ENCODE data around the gene ATXN7L3B.

Gene ATXN7L3B

GRCh38 chr12:74579981-74580380 lies 42.3 kb downstream of the ATXN7L3B start:
- ChIA-PET POLR2A (ENCODE audit: low non-redundant PET) (no interaction called here), CTCF (no interaction called here)
- DNase-seq (ENCODE audit: low spot score): no peak
- H3K27ac ChIP-seq: no peak overlapping the region
- TF ChIP-seq, protein P1, sequence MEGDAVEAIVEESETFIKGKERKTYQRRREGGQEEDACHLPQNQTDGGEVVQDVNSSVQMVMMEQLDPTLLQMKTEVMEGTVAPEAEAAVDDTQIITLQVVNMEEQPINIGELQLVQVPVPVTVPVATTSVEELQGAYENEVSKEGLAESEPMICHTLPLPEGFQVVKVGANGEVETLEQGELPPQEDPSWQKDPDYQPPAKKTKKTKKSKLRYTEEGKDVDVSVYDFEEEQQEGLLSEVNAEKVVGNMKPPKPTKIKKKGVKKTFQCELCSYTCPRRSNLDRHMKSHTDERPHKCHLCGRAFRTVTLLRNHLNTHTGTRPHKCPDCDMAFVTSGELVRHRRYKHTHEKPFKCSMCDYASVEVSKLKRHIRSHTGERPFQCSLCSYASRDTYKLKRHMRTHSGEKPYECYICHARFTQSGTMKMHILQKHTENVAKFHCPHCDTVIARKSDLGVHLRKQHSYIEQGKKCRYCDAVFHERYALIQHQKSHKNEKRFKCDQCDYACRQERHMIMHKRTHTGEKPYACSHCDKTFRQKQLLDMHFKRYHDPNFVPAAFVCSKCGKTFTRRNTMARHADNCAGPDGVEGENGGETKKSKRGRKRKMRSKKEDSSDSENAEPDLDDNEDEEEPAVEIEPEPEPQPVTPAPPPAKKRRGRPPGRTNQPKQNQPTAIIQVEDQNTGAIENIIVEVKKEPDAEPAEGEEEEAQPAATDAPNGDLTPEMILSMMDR (conservative IDR thresholded peaks at IDR 0.05; ENCODE audit: low read depth): no peak

GRCh38 chr12:74581439-74581838 lies 43.8 kb downstream of the ATXN7L3B start:
- DNase-seq (ENCODE audit: low spot score): no peak
- TF ChIP-seq, protein P1 (conservative IDR thresholded peaks at IDR 0.05; ENCODE audit: low read depth): no peak
- H3K27ac ChIP-seq: no peak overlapping the region
- CTCF ChIA-PET: interaction anchor here (0.7 kb wide), 1 partner anchor 15 kb away, joined by 3 read pairs; no protein-coding TSS in a partner anchor
- POLR2A ChIA-PET (ENCODE audit: low non-redundant PET): no interaction called here

DNA sequence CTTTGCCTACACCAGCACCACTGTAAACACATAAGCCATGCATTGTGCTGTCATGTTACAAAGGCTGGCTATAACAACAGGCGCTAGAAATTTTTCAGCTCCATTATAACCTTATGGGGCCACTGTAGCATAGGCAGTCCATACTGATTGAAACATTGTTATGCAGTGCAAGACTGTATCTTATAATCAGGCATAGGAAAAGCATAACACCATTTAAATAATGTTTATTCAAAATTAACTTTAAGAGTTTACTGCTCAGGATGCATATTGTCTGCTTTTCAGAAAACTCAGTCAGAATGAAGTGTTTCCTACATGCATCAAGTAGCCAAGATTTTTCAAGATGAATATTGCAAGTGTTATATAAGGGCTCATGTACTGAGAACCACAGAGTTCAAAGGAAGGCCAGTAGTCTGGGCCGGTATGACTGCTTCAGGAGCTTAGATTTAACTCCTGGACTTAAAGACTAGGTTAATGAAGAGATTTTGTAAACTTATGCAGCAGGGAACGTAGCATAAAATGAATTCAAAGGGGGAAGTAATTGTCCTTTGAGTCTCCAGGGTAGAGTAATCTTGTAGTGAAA lies 46.9 kb downstream of the ATXN7L3B start:
- DNase-seq (ENCODE audit: low spot score): no peak
- no peak overlapping the region for H3K27ac ChIP-seq
- ChIA-PET POLR2A (ENCODE audit: low non-redundant PET) (no interaction called here), CTCF (no interaction called here)
- TF ChIP-seq, protein P1 (conservative IDR thresholded peaks at IDR 0.05; ENCODE audit: low read depth): no peak

DNA sequence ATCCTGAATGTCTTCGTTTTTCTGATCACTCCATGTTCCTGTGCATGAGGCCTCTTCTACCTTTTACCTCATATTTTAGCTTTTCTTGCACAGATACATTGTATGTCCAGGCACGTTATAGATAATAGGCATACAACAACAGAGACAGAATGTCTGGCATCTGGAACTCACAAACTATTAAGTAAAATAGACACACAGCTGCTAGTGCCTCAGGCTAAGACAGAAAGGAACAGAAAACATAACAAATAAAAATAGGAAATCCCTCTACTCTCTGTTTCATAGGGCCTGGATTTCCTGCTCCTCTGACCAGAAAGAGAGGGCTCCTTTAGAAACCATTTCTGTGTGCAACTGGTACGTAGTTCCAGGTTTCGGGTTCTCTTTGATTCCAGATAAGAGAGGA lies 48.6 kb downstream of the ATXN7L3B start:
- no peak for DNase-seq (ENCODE audit: low spot score)
- ChIA-PET CTCF (interaction anchor here (0.6 kb wide), 2 partner anchors 21 to 694 kb away, joined by 3 to 5 read pairs; no protein-coding TSS in a partner anchor), POLR2A (ENCODE audit: low non-redundant PET) (no interaction called here)
- TF ChIP-seq, protein P1 (conservative IDR thresholded peaks at IDR 0.05; ENCODE audit: low read depth): no peak
- no peak overlapping the region for H3K27ac ChIP-seq

Measured in RWPE1 (cell line).